HEK293T (cell line): ENCODE measurements around the gene LRWD1.

Source experiments
- ARNT ChIP-seq: fragments of 450-650 bp; IDR thresholded peaks from 2 replicates; pipeline ENCODE4 v1.6.1; 2017; ENCODE audit warnings: mild to moderate bottlenecking
- BHLHE40 ChIP-seq: fragments of 450-650 bp; IDR thresholded peaks from 2 replicates; pipeline ENCODE4 v1.6.1; 2016; ENCODE audit warnings: mild to moderate bottlenecking, moderate library complexity, borderline replicate concordance
- CTBP1 ChIP-seq: fragments of 450-650 bp; IDR thresholded peaks from 2 replicates; pipeline ENCODE4 v1.6.1; 2016; ENCODE audit warnings: borderline replicate concordance
- FOXA1 ChIP-seq: fragments of 450-650 bp; IDR thresholded peaks from 2 replicates; pipeline ENCODE4 v1.6.1; 2016; ENCODE audit warnings: mild to moderate bottlenecking
- FOXK2 ChIP-seq: fragments of 450-650 bp; IDR thresholded peaks from 2 replicates; pipeline ENCODE4 v1.6.1; 2016; ENCODE audit warnings: mild to moderate bottlenecking
- FOXM1 ChIP-seq: fragments of 450-650 bp; IDR thresholded peaks from 2 replicates; pipeline ENCODE4 v1.6.1; 2017; ENCODE audit warnings: mild to moderate bottlenecking, borderline replicate concordance
- HDGF ChIP-seq: fragments of 450-650 bp; IDR thresholded peaks from 2 replicates; pipeline ENCODE4 v1.6.1; 2017; ENCODE audit warnings: antibody characterized with exemption, borderline replicate concordance
- L3MBTL2 ChIP-seq: fragments of 450-650 bp; conservative IDR thresholded peaks from 2 replicates; pipeline ENCODE4 v1.6.1; 2016; ENCODE audit warnings: mild to moderate bottlenecking
- LEF1 ChIP-seq: fragments of 450-650 bp; IDR thresholded peaks from 2 replicates; pipeline ENCODE4 v1.6.1; 2017; ENCODE audit warnings: mild to moderate bottlenecking, borderline replicate concordance
- NFRKB ChIP-seq: fragments of 450-650 bp; IDR thresholded peaks from 2 replicates; pipeline ENCODE4 v1.6.1; 2016; ENCODE audit warnings: mild to moderate bottlenecking, moderate library complexity
- PKNOX1 ChIP-seq: fragments of 450-650 bp; IDR thresholded peaks from 2 replicates; pipeline ENCODE4 v1.6.1; 2016
- SP1 ChIP-seq: fragments of 450-650 bp; IDR thresholded peaks from 2 replicates; pipeline ENCODE4 v1.6.1; 2017
- TARDBP ChIP-seq: fragments of 450-650 bp; IDR thresholded peaks from 2 replicates; pipeline ENCODE4 v1.6.1; 2016
- ZNF384 ChIP-seq: fragments of 450-650 bp; IDR thresholded peaks from 2 replicates; pipeline ENCODE4 v1.6.1; 2016

- no peak for TF ChIP-seq BHLHE40
- no peak for TF ChIP-seq FOXM1
- no peak for TF ChIP-seq CTBP1
- TF ChIP-seq HDGF, result no peak
- TF ChIP-seq SP1, result no peak
- TF ChIP-seq FOXA1, result no peak
- TF ChIP-seq L3MBTL2, result no peak
- TF ChIP-seq ARNT, result no peak
- no peak for TF ChIP-seq PKNOX1
- no peak for TF ChIP-seq TARDBP
- TF ChIP-seq FOXK2, result no peak
- TF ChIP-seq NFRKB, result no peak
- TF ChIP-seq ZNF384, result no peak
- TF ChIP-seq LEF1, result no peak
Measured at GRCh38 chr7:102468478-102469350, 3.9 kb downstream of the LRWD1 start.
